Stimulated activated CD4-positive, alpha-beta T cell treated with anti-CD3 and anti-CD28 coated beads, Interleukin-12 subunit alpha, Interleukin-12 subunit beta, amount 100 ng/mL, for 48 hours (primary cell): ENCODE data around the gene ZNF444.

Source experiments
- DNase-seq, 3 donors: peaks; one replicate each; pipeline ENCODE4 v3.0.0-alpha.2; 2020; ENCODE audit warnings: low read depth in 2 of 3, low spot score in 1 of 3

Gene ZNF444

GRCh38 chr19:56121180-56122167, 19.6 kb upstream of the ZNF444 start, which contains the start of gene ZNF787:
Gene ZNF787, minus strand, starts transcription at chr19:56121295. Its CDS starts 18,078 bp downstream, at chr19:56103217.
- DNase-seq = peak; percentile 93 to 97 (median 96)

- no peak for DNase-seq
These were observed 17.7 kb upstream of the ZNF444 start for GRCh38 chr19:56123266-56123891.

- DNase-seq = no peak
These were observed 16.5 kb upstream of the ZNF444 start for GRCh38 chr19:56124578-56124977.

- no peak for DNase-seq
These were observed 15.1 kb upstream of the ZNF444 start for GRCh38 chr19:56125806-56126590.

- DNase-seq = no peak
These were observed 13.9 kb upstream of the ZNF444 start for GRCh38 chr19:56126983-56127780.

- no peak for DNase-seq
These were observed 11.1 kb upstream of the ZNF444 start for GRCh38 chr19:56130006-56130405.

- DNase-seq = no peak
These were observed 9.4 kb upstream of the ZNF444 start for GRCh38 chr19:56131651-56132050.

- DNase-seq = no peak
These were observed 8.7 kb upstream of the ZNF444 start for GRCh38 chr19:56132316-56132822.

- DNase-seq = no peak
These were observed 7.0 kb upstream of the ZNF444 start for GRCh38 chr19:56133858-56134653.

- no peak for DNase-seq
These were observed 6.5 kb upstream of the ZNF444 start for GRCh38 chr19:56134654-56134921.

- no peak for DNase-seq
These were observed 4.7 kb upstream of the ZNF444 start for GRCh38 chr19:56136362-56136761.

- DNase-seq = no peak
These were observed 3.7 kb upstream of the ZNF444 start for GRCh38 chr19:56137405-56137804.

- DNase-seq = no peak
These were observed 3.0 kb upstream of the ZNF444 start for GRCh38 chr19:56138069-56138468.

- DNase-seq = no peak
These were observed 1.1 kb upstream of the ZNF444 start for GRCh38 chr19:56139847-56140582.

GRCh38 chr19:56141417-56141993, 418 bp downstream of the ZNF444 start:
- no peak for DNase-seq

GRCh38 chr19:56142087-56142787, 1.1 kb downstream of the ZNF444 start:
- no peak for DNase-seq

GRCh38 chr19:56142897-56143434, 1.9 kb downstream of the ZNF444 start:
- no peak for DNase-seq

GRCh38 chr19:56144376-56144775, 3.3 kb downstream of the ZNF444 start:
- no peak for DNase-seq
